Measurements from ENCODE around the gene ADAM8. TPM values are rescaled to one million over a fixed set of nuclear protein-coding genes. Genes with fewer than 3 reads are reported as not detected.

Gene ADAM8
- total RNA-seq, 2 donors from 2014 or later = 0.82 to 1.5 TPM

DNA sequence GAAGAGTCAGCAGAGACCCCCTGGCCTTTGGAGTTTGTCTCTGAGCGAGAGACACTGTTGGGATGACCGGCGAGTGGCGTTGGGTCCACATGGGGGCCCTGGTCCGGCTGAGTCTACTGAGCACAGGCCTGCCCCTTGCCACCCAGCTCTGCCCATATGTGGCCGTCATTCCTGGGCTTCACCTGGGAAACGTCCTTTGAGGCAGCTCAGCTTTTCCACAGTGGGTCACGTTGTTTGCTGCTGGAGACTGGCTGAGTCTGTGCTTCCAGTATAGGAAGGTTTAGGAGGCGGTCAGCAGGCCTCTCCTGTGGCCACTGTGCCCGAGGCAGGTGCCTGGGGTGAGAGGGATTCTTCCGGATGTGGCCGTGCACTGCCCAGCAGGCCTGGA, 17.1 kb downstream of the ADAM8 start:
- DNase-seq (ENCODE audit: low spot score) = peak; percentile 60
- no peaks in the 10 kb centered on the region for H3K9me3 ChIP-seq
- H3K4me3 ChIP-seq = no peak overlapping the region
- H3K27me3 ChIP-seq = no peaks in the 10 kb centered on the region
- no peaks in the 10 kb centered on the region for H3K36me3 ChIP-seq
- H3K27ac ChIP-seq = peak overlapping the region; percentile 41 to 52
- TF ChIP-seq, protein P1, sequence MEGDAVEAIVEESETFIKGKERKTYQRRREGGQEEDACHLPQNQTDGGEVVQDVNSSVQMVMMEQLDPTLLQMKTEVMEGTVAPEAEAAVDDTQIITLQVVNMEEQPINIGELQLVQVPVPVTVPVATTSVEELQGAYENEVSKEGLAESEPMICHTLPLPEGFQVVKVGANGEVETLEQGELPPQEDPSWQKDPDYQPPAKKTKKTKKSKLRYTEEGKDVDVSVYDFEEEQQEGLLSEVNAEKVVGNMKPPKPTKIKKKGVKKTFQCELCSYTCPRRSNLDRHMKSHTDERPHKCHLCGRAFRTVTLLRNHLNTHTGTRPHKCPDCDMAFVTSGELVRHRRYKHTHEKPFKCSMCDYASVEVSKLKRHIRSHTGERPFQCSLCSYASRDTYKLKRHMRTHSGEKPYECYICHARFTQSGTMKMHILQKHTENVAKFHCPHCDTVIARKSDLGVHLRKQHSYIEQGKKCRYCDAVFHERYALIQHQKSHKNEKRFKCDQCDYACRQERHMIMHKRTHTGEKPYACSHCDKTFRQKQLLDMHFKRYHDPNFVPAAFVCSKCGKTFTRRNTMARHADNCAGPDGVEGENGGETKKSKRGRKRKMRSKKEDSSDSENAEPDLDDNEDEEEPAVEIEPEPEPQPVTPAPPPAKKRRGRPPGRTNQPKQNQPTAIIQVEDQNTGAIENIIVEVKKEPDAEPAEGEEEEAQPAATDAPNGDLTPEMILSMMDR (IDR thresholded peaks at IDR 0.05) = no peak
- H3K4me1 ChIP-seq = peaks cover 0 to 52% of the 10 kb centered on the region in 2 donors

DNA sequence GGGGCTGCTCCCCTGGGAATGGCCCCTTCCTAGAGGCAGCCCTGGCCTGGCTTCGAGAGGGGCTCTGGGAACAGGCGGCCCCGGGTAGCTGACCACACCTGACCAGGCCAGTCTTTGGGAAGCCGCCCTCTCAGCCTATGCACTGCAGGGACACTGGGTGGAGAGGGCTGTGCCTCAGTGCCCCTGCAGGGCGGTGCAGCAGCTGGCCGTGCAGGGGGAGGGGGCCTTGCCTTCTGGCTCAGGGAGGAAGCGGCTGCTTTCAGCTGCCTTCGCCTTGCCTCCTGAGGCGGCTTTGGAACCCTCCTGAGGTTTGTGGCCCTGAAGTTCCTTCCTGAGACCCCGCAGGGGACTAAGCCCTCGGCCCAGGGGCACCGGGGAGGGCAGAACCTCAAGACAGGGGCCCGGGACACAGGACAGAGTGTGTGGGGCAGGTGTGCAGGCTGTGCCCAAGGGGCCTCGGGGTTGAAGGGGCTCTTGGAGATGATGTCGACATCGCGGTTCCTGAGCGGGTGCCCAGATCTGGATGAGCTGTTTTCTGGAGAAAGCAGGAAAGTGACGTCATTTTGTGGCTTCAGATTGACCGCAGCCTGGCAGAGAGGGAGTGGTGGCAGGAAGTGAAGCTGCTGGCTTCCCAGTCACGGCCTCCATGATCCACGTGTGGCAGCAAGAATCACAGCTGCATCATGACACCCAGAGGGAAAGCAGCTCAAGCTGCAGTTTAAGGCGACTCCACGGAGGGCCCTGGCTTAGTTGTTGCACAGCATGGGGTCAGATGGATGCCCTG, 17.7 kb downstream of the ADAM8 start:
- Histone ChIP-seq H3K27me3 (no peaks in the 10 kb centered on the region), H3K4me3 (no peak overlapping the region), H3K27ac (peak overlapping the region; percentile 52 to 60), H3K36me3 (no peaks in the 10 kb centered on the region), H3K9me3 (no peaks in the 10 kb centered on the region), H3K4me1 (peaks cover 0 to 52% of the 10 kb centered on the region in 2 donors)
- TF ChIP-seq, protein P1 (IDR thresholded peaks at IDR 0.05) = no peak
- DNase-seq (ENCODE audit: low spot score) = peak; percentile 96

DNA sequence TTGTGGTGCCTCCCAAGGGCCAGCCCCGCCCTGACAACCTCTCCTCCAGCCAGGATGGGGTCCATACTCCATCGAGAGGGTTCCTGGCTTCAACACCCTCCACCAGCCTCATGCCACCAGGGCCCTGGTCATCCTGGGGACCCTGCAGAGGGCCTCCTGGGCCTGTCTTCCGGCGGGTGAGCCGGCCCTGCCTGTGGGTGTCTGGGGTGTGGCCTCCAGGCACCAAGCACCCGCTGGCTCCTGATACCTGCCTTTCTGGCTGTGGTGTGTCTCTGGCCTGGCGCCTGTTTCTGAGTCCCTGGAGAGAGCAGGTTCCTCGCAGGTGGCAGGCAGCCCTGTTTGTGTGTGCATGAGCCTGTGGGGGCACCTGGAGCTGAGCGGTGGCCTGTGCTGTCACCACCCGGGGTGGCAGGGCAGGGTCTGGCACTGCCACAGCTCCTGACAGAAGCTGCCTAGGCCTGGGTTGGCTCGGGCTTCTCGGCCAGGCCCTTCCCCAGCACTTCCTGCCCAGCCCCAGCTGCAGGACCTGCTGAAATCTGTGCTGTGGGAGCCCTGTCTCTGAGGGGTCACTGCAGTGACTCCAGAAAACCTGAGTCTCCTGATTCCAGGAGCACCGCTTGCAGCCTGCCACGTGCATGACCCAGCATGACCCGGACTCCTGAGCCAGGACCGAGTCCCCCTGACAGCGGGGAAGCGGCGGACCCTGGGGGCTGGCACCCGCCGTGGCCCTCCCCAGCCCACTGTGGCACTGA, 18.4 kb downstream of the ADAM8 start:
- DNase-seq (ENCODE audit: low spot score) = no peak
- Histone ChIP-seq H3K9me3 (no peaks in the 10 kb centered on the region), H3K27ac (peak overlapping the region; percentile 52 to 60), H3K27me3 (no peaks in the 10 kb centered on the region), H3K36me3 (no peaks in the 10 kb centered on the region), H3K4me3 (peak overlapping the region in 1 of 2 donors; percentile 35), H3K4me1 (peaks cover 0 to 52% of the 10 kb centered on the region in 2 donors)
- TF ChIP-seq, protein P1 (IDR thresholded peaks at IDR 0.05) = no peak

DNA sequence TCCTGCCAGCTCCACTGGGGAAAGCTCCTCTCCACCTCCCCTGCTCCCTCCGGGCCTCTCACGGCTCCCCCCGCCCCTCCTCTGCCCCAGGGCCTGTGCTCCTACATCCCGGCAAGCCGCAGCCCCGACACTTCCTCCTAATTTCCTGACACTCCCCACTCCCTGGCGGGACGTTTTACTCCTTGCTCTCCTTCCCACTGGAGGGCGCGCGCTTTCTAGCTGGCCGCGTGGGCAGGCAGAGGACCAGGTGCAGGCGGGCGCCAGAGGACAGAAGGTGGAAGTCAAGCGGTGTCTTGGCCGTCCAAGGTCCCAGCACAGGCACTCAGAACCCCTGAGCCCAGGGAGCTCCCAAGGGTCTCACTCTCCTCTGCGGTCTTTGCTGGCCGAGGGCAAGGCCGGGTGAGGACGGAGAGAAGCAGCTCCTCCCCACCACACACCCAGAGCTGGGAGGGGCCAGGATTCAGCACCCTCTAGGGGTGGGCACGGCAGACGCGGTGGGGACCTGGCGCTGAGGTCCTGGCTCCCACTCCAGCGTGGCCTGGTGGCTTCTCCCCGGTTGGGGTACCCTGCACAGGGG, 19.1 kb downstream of the ADAM8 start:
- peak; percentile 79 for DNase-seq (ENCODE audit: low spot score)
- peak overlapping the region; percentile 52 to 60 for H3K27ac ChIP-seq

DNA sequence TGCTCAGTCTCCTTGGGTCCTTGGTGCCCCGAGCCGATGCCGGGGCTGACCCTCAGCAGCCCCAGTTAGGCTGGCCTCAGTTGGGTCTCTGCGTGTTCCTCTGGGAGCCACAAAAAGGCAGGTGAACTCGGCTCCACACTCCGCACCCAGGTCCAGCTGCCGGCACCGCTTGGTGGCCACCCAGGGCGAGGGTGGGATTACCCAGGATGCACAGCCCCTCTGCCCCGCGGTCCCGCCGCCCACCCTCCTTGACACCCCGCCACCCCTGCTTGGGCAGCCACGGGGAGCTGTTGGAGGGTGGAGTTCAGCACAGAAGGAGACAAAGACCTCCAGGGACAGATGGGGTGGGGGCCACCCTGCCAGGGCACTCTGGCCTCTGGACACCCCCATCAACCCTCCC, 21.3 kb downstream of the ADAM8 start:
- Histone ChIP-seq H3K27me3 (no peaks in the 10 kb centered on the region), H3K27ac (no peak overlapping the region), H3K4me3 (no peak overlapping the region), H3K9me3 (no peaks in the 10 kb centered on the region), H3K4me1 (peaks cover 0 to 42% of the 10 kb centered on the region in 2 donors), H3K36me3 (no peaks in the 10 kb centered on the region)
- TF ChIP-seq, protein P1 (IDR thresholded peaks at IDR 0.05) = no peak
- no peak for DNase-seq (ENCODE audit: low spot score)

More for the DNA sequence above, 19.1 kb downstream of the ADAM8 start:
- H3K4me3 ChIP-seq = peak overlapping the region in 1 of 2 donors; percentile 35
- H3K4me1 ChIP-seq = peaks cover 0 to 50% of the 10 kb centered on the region in 2 donors
- TF ChIP-seq, protein P1 (IDR thresholded peaks at IDR 0.05) = peak; percentile 24 to 63
- H3K9me3 ChIP-seq = no peaks in the 10 kb centered on the region
- H3K27me3 ChIP-seq = no peaks in the 10 kb centered on the region
- no peaks in the 10 kb centered on the region for H3K36me3 ChIP-seq
